IPS-15b (cell line): ENCODE data around the gene RUSF1.
A peak's percentile ranks its signal among the peaks of the same experiment; 100 is the strongest.

ENCODE experiments used
- H3K27me3 ChIP-seq: one replicate; pipeline ENCODE4 v1.6.1; 2013; ENCODE audit warnings: low read length; ENCODE audit not compliant: control insufficient read depth, insufficient read depth
- H3K36me3 ChIP-seq: one replicate; pipeline ENCODE4 v1.6.1; 2013; ENCODE audit warnings: low read length; ENCODE audit not compliant: control insufficient read depth, insufficient read depth
- H3K4me1 ChIP-seq: one replicate; pipeline ENCODE4 v1.6.1; 2013; ENCODE audit warnings: mild to moderate bottlenecking, low read length; ENCODE audit not compliant: control insufficient read depth, insufficient read depth
- H3K4me3 ChIP-seq: one replicate; pipeline ENCODE4 v1.5.1; 2013; ENCODE audit warnings: low read depth, low read length
- H3K9ac ChIP-seq: one replicate; pipeline ENCODE4 v1.6.1; 2013; ENCODE audit warnings: low read depth, mild to moderate bottlenecking, low read length
- H3K9me3 ChIP-seq: one replicate; pipeline ENCODE4 v1.6.1; 2013; ENCODE audit warnings: mild to moderate bottlenecking, low read length; ENCODE audit not compliant: control insufficient read depth, insufficient read depth

Gene RUSF1

DNA sequence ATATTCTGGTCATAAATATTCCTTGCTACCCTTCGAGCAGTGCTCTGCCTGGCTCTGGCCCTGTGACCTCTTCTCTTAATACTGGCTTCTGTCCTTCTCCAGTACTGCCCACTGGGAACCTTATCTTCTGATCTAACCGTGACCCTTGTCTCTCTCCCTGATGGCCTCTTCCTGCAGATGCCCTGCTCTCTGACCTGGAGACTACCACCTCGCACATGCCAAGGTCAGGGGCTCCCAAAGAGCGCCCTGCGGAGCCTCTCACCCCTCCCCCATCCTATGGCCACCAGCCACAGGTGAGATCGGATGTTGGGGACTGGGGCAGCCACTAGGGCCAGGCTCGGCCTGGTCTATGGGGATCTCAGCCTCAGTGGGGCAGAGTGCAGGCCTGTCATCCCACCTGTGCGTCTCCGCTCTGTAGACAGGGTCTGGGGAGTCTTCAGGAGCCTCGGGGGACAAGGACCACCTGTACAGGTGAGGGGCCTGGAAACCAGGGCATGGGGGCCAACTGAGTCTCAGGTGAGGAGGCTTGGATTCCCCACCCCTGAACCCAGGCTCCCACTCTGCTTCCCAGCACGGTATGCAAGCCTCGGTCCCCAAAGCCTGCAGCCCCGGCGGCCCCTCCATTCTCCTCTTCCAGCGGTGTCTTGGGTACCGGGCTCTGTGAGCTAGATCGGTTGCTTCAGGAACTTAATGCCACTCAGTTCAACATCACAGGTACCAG, 34.8 kb downstream of the RUSF1 start:
- Histone ChIP-seq H3K9ac (no peak overlapping the region), H3K9me3 (no peaks in the 10 kb centered on the region), H3K27me3 (peaks cover 34% of the 10 kb centered on the region), H3K4me1 (peaks cover 7% of the 10 kb centered on the region), H3K4me3 (peak overlapping the region; percentile 13), H3K36me3 (no peaks in the 10 kb centered on the region)

DNA sequence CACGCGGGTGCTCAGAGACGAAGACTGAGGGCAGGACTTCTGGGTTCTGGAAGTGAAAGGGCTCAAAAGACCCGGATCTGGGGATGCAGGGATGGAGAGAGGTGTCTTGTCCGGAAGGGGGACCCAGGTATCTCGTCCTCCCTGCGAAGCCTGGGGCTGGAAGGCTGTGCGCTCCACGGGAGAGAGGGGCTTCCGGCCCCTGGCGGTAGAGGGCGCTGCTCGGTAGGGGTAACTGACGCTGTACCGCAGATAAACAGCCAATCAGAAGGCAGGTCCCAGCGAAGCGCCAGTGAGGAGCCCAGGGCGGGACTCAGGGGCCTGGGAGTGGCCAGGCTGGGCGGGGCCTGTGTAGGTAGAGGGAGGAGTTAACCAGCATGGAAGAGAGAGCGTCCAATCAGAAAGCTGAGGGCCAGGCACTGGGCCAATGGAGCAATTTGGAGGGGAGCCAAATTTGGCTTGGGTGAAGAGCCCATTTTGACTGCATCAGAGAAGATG, 35.4 kb downstream of the RUSF1 start:
- Histone ChIP-seq H3K4me3 (peak overlapping the region; percentile 70), H3K4me1 (peaks cover 7% of the 10 kb centered on the region), H3K9me3 (no peaks in the 10 kb centered on the region), H3K9ac (no peak overlapping the region), H3K36me3 (no peaks in the 10 kb centered on the region), H3K27me3 (peaks cover 34% of the 10 kb centered on the region)

DNA sequence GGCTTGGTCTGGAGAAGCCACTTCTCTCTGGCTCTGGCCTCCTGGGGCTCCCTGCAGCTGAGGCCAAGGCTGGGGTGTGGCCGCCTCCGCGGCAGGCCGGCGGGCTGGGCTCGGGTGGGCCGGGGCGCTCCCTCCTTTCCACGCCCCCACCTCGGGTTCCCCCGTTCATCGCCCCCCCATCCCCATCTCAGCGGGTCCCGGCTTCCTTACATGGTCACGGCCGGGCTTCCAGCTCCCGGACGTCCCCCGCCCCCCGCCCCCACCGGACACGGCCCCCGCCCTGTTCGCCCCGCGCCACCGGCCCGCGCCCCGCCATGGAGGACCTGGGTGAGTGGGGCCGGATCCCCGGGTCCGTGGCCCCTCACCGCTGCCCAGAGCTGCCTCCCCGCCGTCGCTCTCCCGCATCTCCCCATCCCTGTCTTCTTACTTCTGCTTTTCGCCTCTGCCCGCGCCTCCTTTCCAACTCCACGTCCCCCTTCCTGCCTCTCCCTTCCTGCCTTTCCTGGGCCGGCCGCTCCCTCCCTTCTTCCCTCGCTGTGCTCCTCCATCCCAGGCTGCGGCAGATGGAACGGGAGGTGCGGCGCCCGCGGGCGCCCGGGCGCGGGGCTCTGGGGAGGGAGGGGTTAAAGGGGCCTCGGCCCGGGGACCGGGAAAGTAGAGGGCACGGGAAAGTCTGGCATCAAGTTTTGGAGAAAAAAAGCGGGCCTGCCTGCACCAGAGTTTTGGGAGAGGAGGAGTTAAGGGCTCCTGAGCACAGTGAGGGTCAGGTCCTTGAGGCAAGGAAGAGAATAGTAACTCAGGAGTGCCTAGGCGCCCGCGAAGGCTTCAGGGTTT, 36.1 kb downstream of the RUSF1 start, which contains the start of gene TGFB1I1:
TGFB1I1 (plus strand) TSS at position 278 of the 834 bp plus-strand sequence; CDS start at position 315, 37 bp downstream.
- Histone ChIP-seq H3K4me3 (peak within 1 kb of the TSS; percentile 70), H3K4me1 (peaks cover 7% of the 10 kb centered on the region), H3K9me3 (no peaks in the 10 kb centered on the region), H3K9ac (peak within 1 kb of the TSS; percentile 47), H3K27me3 (peaks cover 34% of the 10 kb centered on the region), H3K36me3 (no peaks in the 10 kb centered on the region)

DNA sequence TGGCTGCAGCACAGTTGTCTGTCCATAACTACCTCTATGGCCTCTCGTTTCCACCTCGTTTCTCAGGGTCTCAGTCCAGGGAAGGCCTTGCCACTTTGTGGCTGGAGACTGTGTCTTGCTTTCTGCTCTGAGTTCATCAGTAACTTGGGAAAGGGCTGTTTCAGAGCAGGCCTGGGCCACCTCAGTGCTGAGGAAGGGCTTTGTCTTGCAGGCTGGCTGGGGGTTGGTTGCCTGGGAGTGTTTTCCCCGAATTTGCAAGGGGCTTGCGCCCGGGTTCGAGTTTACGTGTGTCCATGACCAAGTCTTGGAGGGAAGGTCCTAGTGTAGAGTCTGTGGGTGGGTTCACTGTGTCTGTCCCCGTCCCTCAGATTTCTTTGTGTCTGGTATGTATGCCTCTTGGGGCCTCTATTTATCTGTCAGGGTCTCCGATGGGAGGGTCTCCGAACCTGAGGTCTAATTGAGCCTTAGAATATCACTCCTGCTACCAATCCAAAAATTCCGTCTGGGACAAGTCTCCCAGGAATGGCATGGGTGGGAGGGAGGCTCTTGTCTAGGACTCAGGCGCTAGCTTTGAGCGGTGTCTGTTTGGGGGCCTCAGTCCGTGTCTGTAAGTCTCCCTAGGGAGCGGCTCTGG, 36.8 kb downstream of the RUSF1 start:
- peak overlapping the region; percentile 47 for H3K9ac ChIP-seq
- H3K36me3 ChIP-seq = no peaks in the 10 kb centered on the region
- no peaks in the 10 kb centered on the region for H3K9me3 ChIP-seq
- peak overlapping the region; percentile 61 for H3K4me3 ChIP-seq
- H3K27me3 ChIP-seq = peaks cover 34% of the 10 kb centered on the region
- peaks cover 7% of the 10 kb centered on the region for H3K4me1 ChIP-seq

DNA sequence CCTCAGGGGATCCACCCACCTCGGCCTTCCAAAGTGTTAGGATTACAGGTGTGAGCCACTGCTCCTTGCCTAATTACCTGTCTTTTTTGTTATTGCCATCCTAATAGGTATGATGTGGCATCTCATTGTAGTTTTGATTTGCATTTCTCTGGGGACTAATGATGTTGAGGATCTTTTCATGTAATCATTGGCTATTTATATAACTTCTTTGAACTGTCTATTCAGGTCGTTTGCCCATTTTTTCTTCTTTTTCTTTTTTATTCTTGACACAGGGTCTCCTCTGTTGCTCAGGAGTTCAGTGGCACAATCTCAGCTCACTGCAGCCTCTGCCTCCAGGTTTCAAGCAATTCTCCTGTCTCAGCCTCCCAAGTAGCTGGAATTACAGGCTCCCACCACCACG, 37.6 kb downstream of the RUSF1 start:
- peaks cover 2% of the 10 kb centered on the region for H3K36me3 ChIP-seq
- H3K9me3 ChIP-seq = no peaks in the 10 kb centered on the region
- no peak overlapping the region for H3K9ac ChIP-seq
- H3K4me3 ChIP-seq = no peak overlapping the region
- peaks cover 7% of the 10 kb centered on the region for H3K4me1 ChIP-seq
- H3K27me3 ChIP-seq = peaks cover 30% of the 10 kb centered on the region

DNA sequence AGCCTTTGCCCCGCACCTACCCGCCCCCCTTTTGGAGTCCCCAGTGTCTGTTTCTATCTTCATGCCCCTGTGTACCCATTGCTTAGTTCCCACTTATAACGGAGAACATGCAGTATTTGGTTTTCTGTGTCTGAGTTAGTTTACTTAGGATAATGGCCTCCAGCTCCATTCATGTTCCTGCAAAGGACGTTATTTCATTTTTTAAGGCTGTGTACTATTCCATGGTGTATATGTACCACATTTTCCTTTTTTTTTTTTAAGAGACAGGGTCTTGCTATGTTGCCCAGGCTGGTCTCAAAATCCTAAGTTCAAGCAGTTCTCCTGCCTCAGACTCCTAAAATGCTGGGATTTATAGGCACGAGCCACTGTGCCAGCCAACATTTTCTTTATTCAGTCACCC, 40.3 kb downstream of the RUSF1 start:
- no peak overlapping the region for H3K4me3 ChIP-seq

DNA sequence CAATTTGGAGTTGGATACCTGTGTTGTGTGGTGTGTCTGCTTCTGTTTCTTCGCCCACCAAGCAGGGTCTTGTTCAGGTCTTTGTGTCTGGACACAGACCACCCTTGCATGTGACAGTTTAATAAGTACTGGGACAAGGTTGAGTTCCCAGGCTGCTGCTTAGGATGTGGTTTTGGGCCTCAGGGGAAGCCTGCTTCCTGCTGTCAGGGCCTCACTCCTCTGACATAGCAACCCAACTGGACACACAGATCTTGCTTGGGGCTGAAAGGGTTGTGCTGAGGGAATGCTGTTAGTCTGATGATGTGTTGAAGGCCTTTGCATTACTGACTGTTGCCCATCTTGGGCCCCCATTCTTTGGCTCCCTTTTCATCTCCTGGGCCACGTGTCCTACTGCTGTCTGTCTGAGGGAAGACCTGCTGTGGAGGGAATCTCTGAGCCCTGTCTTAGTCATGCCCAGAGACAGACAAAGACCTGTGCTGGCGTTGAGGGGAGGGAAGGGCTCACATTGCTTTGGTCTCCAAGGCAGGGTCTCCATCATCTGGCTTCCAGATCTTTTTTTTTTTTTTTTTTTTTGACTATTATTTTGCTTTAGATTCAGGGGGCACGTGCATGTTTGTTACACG, 40.9 kb downstream of the RUSF1 start:
- H3K36me3 ChIP-seq = peaks cover 9% of the 10 kb centered on the region
- H3K4me3 ChIP-seq = no peak overlapping the region
- H3K9ac ChIP-seq = no peak overlapping the region

More for the DNA sequence above, 40.3 kb downstream of the RUSF1 start:
- peaks cover 3% of the 10 kb centered on the region for H3K27me3 ChIP-seq
- H3K9me3 ChIP-seq = no peaks in the 10 kb centered on the region
- no peak overlapping the region for H3K9ac ChIP-seq
- H3K36me3 ChIP-seq = peaks cover 9% of the 10 kb centered on the region
- H3K4me1 ChIP-seq = peaks cover 7% of the 10 kb centered on the region

DNA sequence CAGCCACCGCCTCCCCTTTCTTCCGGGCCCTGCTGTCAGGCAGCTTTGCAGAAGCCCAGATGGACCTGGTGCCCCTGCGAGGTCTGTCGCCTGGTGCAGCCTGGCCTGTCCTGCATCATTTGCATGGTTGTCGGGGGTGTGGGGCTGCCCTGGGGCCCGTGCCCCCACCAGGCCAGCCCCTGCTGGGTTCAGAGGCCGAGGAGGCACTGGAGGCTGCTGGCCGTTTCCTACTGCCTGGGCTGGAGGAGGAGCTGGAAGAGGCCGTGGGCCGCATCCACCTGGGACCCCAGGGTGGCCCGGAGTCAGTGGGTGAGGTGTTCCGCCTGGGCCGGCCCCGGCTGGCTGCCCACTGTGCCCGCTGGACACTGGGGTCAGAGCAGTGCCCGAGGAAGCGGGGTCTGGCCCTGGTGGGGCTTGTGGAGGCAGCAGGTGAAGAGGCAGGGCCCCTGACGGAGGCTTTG, 41.8 kb downstream of the RUSF1 start:
- Histone ChIP-seq H3K9ac (no peak overlapping the region), H3K4me1 (peaks cover 5% of the 10 kb centered on the region), H3K4me3 (no peak overlapping the region)

More for the DNA sequence above, 40.9 kb downstream of the RUSF1 start:
- Histone ChIP-seq H3K9me3 (no peaks in the 10 kb centered on the region), H3K27me3 (peaks cover 3% of the 10 kb centered on the region), H3K4me1 (peaks cover 7% of the 10 kb centered on the region)

DNA sequence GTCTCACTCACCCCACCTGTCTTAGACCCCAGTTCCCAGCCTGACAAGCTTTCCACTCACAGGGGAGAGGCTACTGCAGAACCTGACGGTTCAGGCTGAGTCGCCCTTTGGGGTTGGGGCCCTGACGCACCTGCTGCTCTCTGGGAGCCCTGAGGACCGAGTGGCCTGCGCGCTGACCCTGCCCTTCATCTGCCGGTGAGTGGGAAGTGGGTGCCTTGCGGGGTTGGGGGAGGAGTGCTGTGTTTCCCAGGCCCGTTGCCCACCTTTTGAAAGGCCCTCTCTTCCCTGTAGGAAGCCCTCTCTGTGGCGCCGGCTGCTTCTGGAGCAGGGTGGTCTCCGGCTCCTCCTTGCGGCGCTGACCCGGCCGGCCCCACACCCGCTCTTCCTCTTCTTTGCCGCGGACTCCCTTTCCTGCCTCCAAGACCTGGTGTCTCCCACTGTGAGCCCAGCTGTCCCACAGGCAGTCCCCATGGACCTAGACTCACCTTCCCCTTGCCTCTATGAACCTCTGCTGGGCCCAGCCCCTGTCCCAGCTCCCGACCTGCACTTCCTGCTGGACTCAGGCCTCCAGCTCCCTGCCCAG, 42.3 kb downstream of the RUSF1 start:
- Histone ChIP-seq H3K4me3 (no peak overlapping the region), H3K9me3 (no peaks in the 10 kb centered on the region), H3K27me3 (no peaks in the 10 kb centered on the region), H3K9ac (no peak overlapping the region), H3K36me3 (peaks cover 9% of the 10 kb centered on the region), H3K4me1 (no peaks in the 10 kb centered on the region)

More for the DNA sequence above, 41.8 kb downstream of the RUSF1 start:
- Histone ChIP-seq H3K27me3 (peaks cover 1% of the 10 kb centered on the region), H3K36me3 (peaks cover 9% of the 10 kb centered on the region), H3K9me3 (no peaks in the 10 kb centered on the region)

DNA sequence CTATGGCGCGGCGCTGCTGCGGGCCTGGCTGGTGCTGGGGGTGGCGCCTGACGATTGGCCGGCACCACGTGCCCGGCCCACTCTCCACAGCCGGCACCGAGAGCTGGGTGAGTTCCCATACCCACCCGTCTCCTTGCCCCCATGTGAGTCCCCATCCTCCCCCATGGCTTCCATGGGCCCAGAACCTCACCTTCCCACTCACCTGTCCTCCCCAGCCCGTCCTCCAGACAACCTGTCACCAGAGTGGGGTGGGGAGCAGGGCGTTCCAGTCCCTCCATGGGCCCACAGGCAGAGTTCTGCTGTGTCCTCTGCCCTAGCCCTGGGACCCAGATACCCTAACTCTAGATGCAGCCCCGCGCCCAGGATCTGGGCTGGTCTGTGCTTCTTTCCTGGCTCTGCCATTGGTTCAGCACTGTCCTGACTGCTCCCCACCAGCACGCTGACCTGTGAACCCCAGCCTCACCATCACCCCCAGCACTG, 43.4 kb downstream of the RUSF1 start:
- H3K36me3 ChIP-seq = peaks cover 9% of the 10 kb centered on the region
- no peak overlapping the region for H3K9ac ChIP-seq
- no peak overlapping the region for H3K4me3 ChIP-seq
- peaks cover 6% of the 10 kb centered on the region for H3K4me1 ChIP-seq
- H3K9me3 ChIP-seq = no peaks in the 10 kb centered on the region
- no peaks in the 10 kb centered on the region for H3K27me3 ChIP-seq

DNA sequence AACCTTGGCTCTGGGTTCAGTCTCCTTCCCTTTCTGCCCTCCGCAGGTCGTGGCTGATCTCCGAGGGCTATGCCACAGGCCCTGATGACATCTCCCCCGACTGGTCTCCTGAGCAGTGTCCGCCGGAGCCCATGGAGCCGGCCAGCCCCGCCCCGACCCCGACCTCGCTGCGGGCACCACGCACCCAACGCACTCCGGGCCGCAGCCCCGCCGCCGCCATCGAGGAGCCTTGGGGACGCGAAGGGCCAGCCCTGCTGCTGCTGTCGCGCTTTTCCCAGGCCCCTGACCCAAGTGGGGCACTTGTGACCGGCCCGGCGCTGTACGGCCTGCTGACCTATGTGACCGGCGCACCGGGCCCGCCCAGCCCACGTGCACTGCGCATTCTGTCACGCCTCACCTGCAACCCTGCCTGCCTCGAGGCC, 43.8 kb downstream of the RUSF1 start:
- H3K4me1 ChIP-seq = peaks cover 6% of the 10 kb centered on the region
- no peak overlapping the region for H3K4me3 ChIP-seq
- no peaks in the 10 kb centered on the region for H3K27me3 ChIP-seq
- H3K9ac ChIP-seq = no peak overlapping the region
- H3K36me3 ChIP-seq = peaks cover 9% of the 10 kb centered on the region
- no peaks in the 10 kb centered on the region for H3K9me3 ChIP-seq
